ENCODE data around the gene OTOGL. TPM values are rescaled to one million over a fixed set of nuclear protein-coding genes. Genes with fewer than 3 reads are reported as not detected.

The OTOGL gene
- total RNA-seq, 2 experiments from 2014 or later: not detected

DNA sequence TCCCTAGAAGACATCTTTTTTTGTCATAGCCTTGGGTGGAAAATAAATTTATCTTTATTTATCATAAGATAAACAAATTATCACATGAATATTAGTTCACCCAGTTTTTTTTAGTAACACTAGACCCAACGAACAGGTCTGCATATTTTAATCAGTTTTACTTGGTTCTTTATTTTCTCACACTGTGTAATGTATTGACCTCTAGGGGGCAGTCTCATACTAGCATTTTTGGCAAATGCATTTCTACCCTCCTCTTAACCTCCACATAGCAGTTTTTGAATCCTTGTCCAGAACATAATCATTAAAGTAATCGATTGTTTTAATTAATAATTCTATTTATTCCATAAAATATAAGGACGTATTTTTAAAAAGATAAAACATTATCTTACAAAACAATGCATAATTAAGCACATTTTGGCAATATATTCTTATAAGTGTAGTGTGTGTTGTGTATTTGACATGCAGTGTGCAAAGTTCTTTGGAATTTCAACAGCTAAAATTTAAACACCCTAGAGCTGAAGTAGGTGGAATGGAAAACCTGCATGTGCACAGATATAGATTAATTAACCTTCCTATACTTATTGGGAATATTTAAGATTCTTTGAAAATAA lies 313.1 kb downstream of the OTOGL start:
- Histone ChIP-seq H4K20me1 (ENCODE audit: insufficient read depth, low read length) (no peaks in the 10 kb centered on the region; the same call in 1 of the 2 replicates), H3K9me3 (ENCODE audit: low read length) (no peaks in the 10 kb centered on the region), H3K79me2 (ENCODE audit: insufficient read depth, low read depth, low read length) (no peaks in the 10 kb centered on the region), H3K36me3 (ENCODE audit: insufficient read depth, low read length) (no peaks in the 10 kb centered on the region), H2AFZ (ENCODE audit: low read length) (no peak overlapping the region), H3K4me1 (ENCODE audit: insufficient read depth, low read length, poor library complexity, severe bottlenecking) (no peaks in the 10 kb centered on the region), H3K27ac (ENCODE audit: low read depth, low read length, poor library complexity, severe bottlenecking) (no peak overlapping the region), H3K4me2 (ENCODE audit: low read length) (no peak overlapping the region), H3K4me3 (ENCODE audit: low read depth, low read length, poor library complexity, severe bottlenecking) (no peak overlapping the region), H3K9me2 (ENCODE audit: insufficient read depth, low read length) (no peaks in the 10 kb centered on the region)
- ChIA-PET POLR2A (no interaction called here), CTCF (ENCODE audit: unreplicated experiment) (no interaction called here)
- no TSS peak for BruUV-seq (replicated peaks)
- intact Hi-C loops (cut with micrococcal nuclease; ENCODE audit: unreplicated experiment): loop anchor here (5.0 kb wide), 4 partner anchors 185 to 845 kb away; no protein-coding TSS in a partner anchor
- TF ChIP-seq CTCF (conservative IDR thresholded peaks at IDR 0.05; ENCODE audit: low read length): peak; percentile 96
- TF ChIP-seq EZH2phosphoT487 (IDR thresholded peaks at IDR 0.05; ENCODE audit: borderline replicate concordance, low read depth, low read length): no peak
- DNase-seq (ENCODE audit: low spot score): peak; percentile 67

GRCh38 chr12:80413462-80413861 lies 314.1 kb downstream of the OTOGL start:
- peak; percentile 3 for DNase-seq (ENCODE audit: low spot score)
- Histone ChIP-seq H3K79me2 (ENCODE audit: insufficient read depth, low read depth, low read length) (no peaks in the 10 kb centered on the region), H3K4me3 (ENCODE audit: low read depth, low read length, poor library complexity, severe bottlenecking) (no peak overlapping the region), H3K4me1 (ENCODE audit: insufficient read depth, low read length, poor library complexity, severe bottlenecking) (no peaks in the 10 kb centered on the region), H3K27ac (ENCODE audit: low read depth, low read length, poor library complexity, severe bottlenecking) (no peak overlapping the region), H3K9me2 (ENCODE audit: insufficient read depth, low read length) (no peaks in the 10 kb centered on the region), H2AFZ (ENCODE audit: low read length) (no peak overlapping the region), H3K36me3 (ENCODE audit: insufficient read depth, low read length) (no peaks in the 10 kb centered on the region), H3K4me2 (ENCODE audit: low read length) (no peak overlapping the region), H4K20me1 (ENCODE audit: insufficient read depth, low read length) (no peaks in the 10 kb centered on the region; the same call in 1 of the 2 replicates), H3K9me3 (ENCODE audit: low read length) (no peaks in the 10 kb centered on the region)
- CTCF ChIA-PET (ENCODE audit: unreplicated experiment): no interaction called here
- TF ChIP-seq EZH2phosphoT487 (IDR thresholded peaks at IDR 0.05; ENCODE audit: borderline replicate concordance, low read depth, low read length) (no peak), CTCF (conservative IDR thresholded peaks at IDR 0.05; ENCODE audit: low read length) (0 out of 2 replicates have a peak, but pooled peaks have one; percentile 39)
- intact Hi-C loops (cut with micrococcal nuclease; ENCODE audit: unreplicated experiment): loop anchor here (5.0 kb wide), 4 partner anchors 184 to 844 kb away; no protein-coding TSS in a partner anchor
- BruUV-seq (replicated peaks): no TSS peak
- POLR2A ChIA-PET: no interaction called here

DNA sequence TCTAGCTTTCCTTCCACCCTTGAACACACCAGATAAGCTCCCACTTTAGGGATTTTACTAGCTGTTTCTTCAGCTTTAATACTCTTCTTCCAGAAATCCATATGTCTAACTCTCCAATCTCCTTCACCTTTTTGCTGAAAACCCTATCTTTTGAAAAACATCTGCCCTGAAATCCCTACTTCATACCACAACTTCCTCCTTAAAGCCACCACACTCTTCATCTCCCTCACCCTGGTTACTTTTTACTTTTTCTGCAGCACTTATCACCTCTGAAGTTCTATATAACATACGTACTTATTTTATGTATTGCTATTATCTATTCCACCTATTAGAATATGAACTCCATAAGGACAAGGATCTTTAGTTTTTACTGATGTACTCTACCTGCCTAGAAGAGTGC lies 316.1 kb downstream of the OTOGL start:
- no peak overlapping the region for H3K27ac ChIP-seq (ENCODE audit: low read depth, low read length, poor library complexity, severe bottlenecking)
- no peak overlapping the region for H3K4me3 ChIP-seq (ENCODE audit: low read depth, low read length, poor library complexity, severe bottlenecking)
- no peaks in the 10 kb centered on the region; the same call in 1 of the 2 replicates for H4K20me1 ChIP-seq (ENCODE audit: insufficient read depth, low read length)
- TF ChIP-seq EZH2phosphoT487 (IDR thresholded peaks at IDR 0.05; ENCODE audit: borderline replicate concordance, low read depth, low read length) (no peak), CTCF (conservative IDR thresholded peaks at IDR 0.05; ENCODE audit: low read length) (no peak)
- ChIA-PET CTCF (ENCODE audit: unreplicated experiment) (no interaction called here), POLR2A (no interaction called here)
- no peaks in the 10 kb centered on the region for H3K9me3 ChIP-seq (ENCODE audit: low read length)
- no peaks in the 10 kb centered on the region for H3K79me2 ChIP-seq (ENCODE audit: insufficient read depth, low read depth, low read length)
- H3K4me2 ChIP-seq (ENCODE audit: low read length): no peak overlapping the region
- H2AFZ ChIP-seq (ENCODE audit: low read length): no peak overlapping the region
- no peak for DNase-seq (ENCODE audit: low spot score)
- no peaks in the 10 kb centered on the region for H3K36me3 ChIP-seq (ENCODE audit: insufficient read depth, low read length)
- no peaks in the 10 kb centered on the region for H3K4me1 ChIP-seq (ENCODE audit: insufficient read depth, low read length, poor library complexity, severe bottlenecking)
- intact Hi-C loops (cut with micrococcal nuclease; ENCODE audit: unreplicated experiment): no loop called here
- no TSS peak for BruUV-seq (replicated peaks)
- no peaks in the 10 kb centered on the region for H3K9me2 ChIP-seq (ENCODE audit: insufficient read depth, low read length)
